Measurements from ENCODE around the gene TUSC2. TPM values are rescaled to one million over a fixed set of nuclear protein-coding genes. Genes with fewer than 3 reads are reported as not detected.
A peak's percentile ranks its signal among the peaks of the same experiment; 100 is the strongest.
"Not testable (repeated sequence)": the region's sequence is repeated elsewhere in the genome, so short reads cannot be mapped to it uniquely, and the experiment has no call there.

The TUSC2 gene
- total RNA-seq, 2 donors from 2014 or later = 10.7 to 20.1 TPM

- ATAC-seq (no peak), DNase-seq (ENCODE audit: low spot score in 2 of 2) (no peak)
- Mint-ChIP-seq H3K27ac (peak overlapping the region in 1 of 2 donors; percentile 31), H3K9me3 (no peaks in the 10 kb centered on the region), H3K36me3 (peaks cover 9 to 17% of the 10 kb centered on the region in 2 donors)
These were observed 32.2 kb downstream of the TUSC2 start for GRCh38 chr3:50295553-50296431.

- ATAC-seq (no peak), DNase-seq (ENCODE audit: low spot score in 2 of 2) (no peak)
- Mint-ChIP-seq H3K9me3 (no peaks in the 10 kb centered on the region), H3K27ac (no peak overlapping the region), H3K36me3 (peaks cover 9 to 17% of the 10 kb centered on the region in 2 donors)
These were observed 33.3 kb downstream of the TUSC2 start for GRCh38 chr3:50294492-50295403.

- no peaks in the 10 kb centered on the region for H3K9me3 Mint-ChIP-seq
- no peak overlapping the region for H3K27ac Mint-ChIP-seq
- no peak for ATAC-seq
- peaks cover 9 to 16% of the 10 kb centered on the region in 2 donors for H3K36me3 Mint-ChIP-seq
- DNase-seq (ENCODE audit: low spot score in 2 of 2) = no peak
These were observed 33.9 kb downstream of the TUSC2 start for GRCh38 chr3:50294089-50294488.

GRCh38 chr3:50293079-50293801 lies 34.8 kb downstream of the TUSC2 start:
- ATAC-seq (no peak), DNase-seq (ENCODE audit: low spot score in 2 of 2) (no peak)
- no peaks in the 10 kb centered on the region for H3K9me3 Mint-ChIP-seq
- H3K36me3 Mint-ChIP-seq = peaks cover 9 to 13% of the 10 kb centered on the region in 2 donors
- H3K27ac Mint-ChIP-seq = peak overlapping the region; percentile 94 to 97

GRCh38 chr3:50292159-50293078 lies 35.6 kb downstream of the TUSC2 start, which contains the start of gene IFRD2:
Gene IFRD2, minus strand, starts transcription at chr3:50292429. Its CDS starts 155 bp downstream, at chr3:50292274.
- H3K36me3 Mint-ChIP-seq = peaks cover 9 to 13% of the 10 kb centered on the region in 2 donors
- ATAC-seq = peak; percentile 96 to 99

GRCh38 chr3:50290161-50290641 lies 37.8 kb downstream of the TUSC2 start:
- Mint-ChIP-seq H3K36me3 (peaks cover 9 to 13% of the 10 kb centered on the region in 2 donors), H3K9me3 (no peaks in the 10 kb centered on the region), H3K27ac (peak overlapping the region; percentile 85 to 94)
- DNase-seq (ENCODE audit: low spot score in 2 of 2) (no peak), ATAC-seq (no peak)

More at GRCh38 chr3:50292159-50293078, 35.6 kb downstream of the TUSC2 start, which contains the start of gene IFRD2:
- Mint-ChIP-seq H3K27ac (peak within 1 kb of the TSS; percentile 94 to 97), H3K9me3 (no peaks in the 10 kb centered on the region)
- peak; percentile 91 to 93 for DNase-seq (ENCODE audit: low spot score in 2 of 2)

- no peak for DNase-seq (ENCODE audit: low spot score in 2 of 2)
- Mint-ChIP-seq H3K27ac (peak overlapping the region in 1 of 2 donors; percentile 9), H3K9me3 (no peaks in the 10 kb centered on the region), H3K36me3 (peaks cover 9 to 13% of the 10 kb centered on the region in 2 donors)
- ATAC-seq = no peak
These were observed 38.9 kb downstream of the TUSC2 start for GRCh38 chr3:50289130-50289529.

GRCh38 chr3:50288387-50289007 lies 39.5 kb downstream of the TUSC2 start:
- ATAC-seq (no peak), DNase-seq (ENCODE audit: low spot score in 2 of 2) (no peak)
- Mint-ChIP-seq H3K9me3 (no peaks in the 10 kb centered on the region), H3K36me3 (peaks cover 9 to 13% of the 10 kb centered on the region in 2 donors), H3K27ac (peak overlapping the region in 1 of 2 donors; percentile 65)

- no peak overlapping the region for H3K27ac Mint-ChIP-seq
- H3K9me3 Mint-ChIP-seq = no peaks in the 10 kb centered on the region
- H3K36me3 Mint-ChIP-seq = peaks cover 8 to 9% of the 10 kb centered on the region in 2 donors
- DNase-seq (ENCODE audit: low spot score in 2 of 2) (no peak), ATAC-seq (no peak)
These were observed 40.8 kb downstream of the TUSC2 start for GRCh38 chr3:50287262-50287661.

- no peaks in the 10 kb centered on the region for H3K9me3 Mint-ChIP-seq
- peaks cover 6 to 7% of the 10 kb centered on the region in 2 donors for H3K36me3 Mint-ChIP-seq
- DNase-seq (ENCODE audit: low spot score in 2 of 2) (no peak), ATAC-seq (no peak)
- no peak overlapping the region for H3K27ac Mint-ChIP-seq
These were observed 41.4 kb downstream of the TUSC2 start for GRCh38 chr3:50286322-50287227.

GRCh38 chr3:50284121-50284520 lies 43.9 kb downstream of the TUSC2 start:
- H3K27ac Mint-ChIP-seq; ATAC-seq; H3K36me3 Mint-ChIP-seq; DNase-seq (ENCODE audit: low spot score in 2 of 2); H3K9me3 Mint-ChIP-seq: not testable (repeated sequence)

- no peak overlapping the region for H3K27ac Mint-ChIP-seq
- H3K9me3 Mint-ChIP-seq = no peaks in the 10 kb centered on the region
- H3K36me3 Mint-ChIP-seq = no peaks in the 10 kb centered on the region
- DNase-seq (ENCODE audit: low spot score in 2 of 2) (no peak), ATAC-seq (no peak)
These were observed 48.6 kb downstream of the TUSC2 start for GRCh38 chr3:50279255-50280016.

GRCh38 chr3:50278880-50279224 lies 49.2 kb downstream of the TUSC2 start, which contains the start of gene LSMEM2:
Gene LSMEM2, plus strand, starts transcription at chr3:50279087. Its CDS starts 27 bp downstream, at chr3:50279114.
- Mint-ChIP-seq H3K36me3 (no peaks in the 10 kb centered on the region), H3K9me3 (no peaks in the 10 kb centered on the region), H3K27ac (no peak within 1 kb of the TSS)
- ATAC-seq = no peak
- DNase-seq (ENCODE audit: low spot score in 2 of 2) = no peak
